Stromal cell of bone marrow (primary cell): Measurements from ENCODE around the gene GPR50.

Source experiments
- DNase-seq: peaks from one replicate; pipeline ENCODE4 v3.0.0-alpha.2; 2012; ENCODE audit warnings: low read depth

Gene GPR50

DNA sequence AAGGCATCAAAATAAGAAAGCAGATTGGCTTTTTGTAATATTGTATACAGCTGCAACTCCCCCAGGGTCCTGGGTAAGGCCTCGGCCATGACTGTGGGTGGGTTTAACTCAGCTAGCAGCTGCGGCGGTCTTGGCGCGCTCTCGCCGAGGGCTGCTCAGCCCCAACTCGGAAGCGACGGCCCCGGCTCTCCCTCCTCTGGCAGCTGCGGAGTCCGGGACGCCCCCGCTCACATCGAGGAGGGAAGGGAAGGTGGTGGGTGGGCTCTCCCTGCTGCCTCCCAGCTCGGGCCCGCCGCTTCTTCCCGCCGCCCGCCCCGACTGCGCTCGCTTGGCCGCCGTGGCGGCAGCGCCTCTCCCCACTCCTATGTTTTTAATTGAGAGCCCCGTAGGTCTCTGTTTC is 51.2 kb downstream of the GPR50 start:
- DNase-seq, result no peak

DNA sequence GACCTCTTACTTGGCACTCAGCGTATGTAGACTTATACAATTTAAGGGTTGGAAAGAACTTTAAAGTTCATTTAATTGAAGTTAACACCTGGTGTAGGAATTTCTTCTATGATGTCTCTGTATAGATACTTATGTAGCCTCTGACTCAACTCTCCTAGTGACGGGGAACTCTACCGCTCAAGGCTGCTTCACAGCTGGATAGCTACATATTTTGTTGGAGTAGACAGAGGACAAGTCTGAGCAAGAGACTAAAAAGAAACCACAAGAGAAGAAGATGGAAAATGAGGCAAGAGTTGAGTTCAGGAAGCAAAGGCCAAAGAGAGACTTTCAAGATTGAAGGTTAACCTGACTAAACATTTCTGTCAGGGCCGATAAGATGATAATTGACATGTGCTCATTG is 52.6 kb downstream of the GPR50 start:
- no peak for DNase-seq
